HepG2 (cell line): Measurements from ENCODE around the gene CPA2. TPM values are rescaled to one million over a fixed set of nuclear protein-coding genes. Genes with fewer than 3 reads are reported as not detected.

Experiments
- ATAC-seq: fragments of 200-7000 bp; cut with Tn5 transposase; 3 replicates; pipeline ENCODE4 v1.9.1; 2020; ENCODE audit warnings: mild to moderate bottlenecking, moderate library complexity
- BruUV-seq: library from RNA; stranded (reverse); fragments of 400-500 nt; replicated peaks from 2 replicates; lab custom pipeline; 2021; lab: Mats Ljungman, UMichigan
- CTCF ChIA-PET: fragments of 300-600 bp; formaldehyde crosslinking; extraction: SDS; loops from one replicate; lab custom pipeline; 2021; ENCODE audit warnings: low total read pairs, inconsistent platforms, low intra/inter-chr PET ratio; lab: Yijun Ruan, JAX
- POLR2A ChIA-PET: fragments of 350-600 bp; sonication (Branson Sonifier 250); formaldehyde crosslinking; loops from one replicate; lab custom pipeline; 2020; ENCODE audit warnings: antibody characterized with exemption, inconsistent platforms; lab: Yijun Ruan, JAX
- DNase-seq: peaks from one replicate; pipeline ENCODE4 v3.0.0-alpha.2; 2015; ENCODE audit warnings: low spot score
- FAIRE-seq: peaks from 3 replicates; lab custom pipeline; 2011; peaks lifted over from hg19 to GRCh38; lab: Jason Lieb, UNC
- H2AFZ ChIP-seq: one replicate; pipeline ENCODE4 v1.6.1; 2011; ENCODE audit warnings: low read length, inconsistent platforms
- H3K27ac ChIP-seq: fragments of 300-600 bp; 3 replicates; pipeline ENCODE4 v1.8.0; 2011; ENCODE audit warnings: mixed run types, mild to moderate bottlenecking, mixed read lengths, low read length, inconsistent platforms; ENCODE audit not compliant: insufficient read depth; ENCODE audit errors: extremely low read length
- H3K27me3 ChIP-seq, 2 experiments: fragments of 200-600 bp in 1 of 2; 2 replicates in 1 of 2; 3 replicates in 1 of 2; pipeline versions ENCODE4 v1.6.0 to v1.8.0; 2011; ENCODE audit warnings: low read length in 2 of 2, mild to moderate bottlenecking in 2 of 2, moderate library complexity in 2 of 2, inconsistent platforms in 1 of 2; ENCODE audit not compliant: insufficient read depth in 2 of 2, control insufficient read depth in 1 of 2
- H3K36me3 ChIP-seq, 2 experiments: fragments of 200-600 bp in 1 of 2; replicated peaks in 1 of 2; 2 replicates in 1 of 2; 3 replicates in 1 of 2; pipeline versions ENCODE4 v1.5.1 to v1.8.0; 2011; ENCODE audit warnings: low read length in 2 of 2, inconsistent platforms in 1 of 2; ENCODE audit not compliant: insufficient read depth in 2 of 2, control insufficient read depth in 1 of 2
- H3K4me1 ChIP-seq: 2 replicates; pipeline ENCODE4 v1.5.1; 2012; ENCODE audit warnings: low read length, inconsistent platforms; ENCODE audit not compliant: insufficient read depth
- H3K4me2 ChIP-seq: 2 replicates; pipeline ENCODE4 v1.6.0; 2011; ENCODE audit warnings: low read depth, low read length, inconsistent platforms
- H3K4me3 ChIP-seq, 3 experiments: fragments of 200-600 bp in 1 of 3; sonication (generic), shearing (Covaris generic) in 1 of 3; replicated peaks in 1 of 3; 2 replicates each; pipeline ENCODE4 v1.5.1; 2011 to 2016; ENCODE audit warnings: low read length in 3 of 3, inconsistent platforms in 2 of 3, low read depth in 2 of 3, mild to moderate bottlenecking in 2 of 3, control low read depth in 1 of 3, mixed read lengths in 1 of 3; ENCODE audit not compliant: insufficient read depth in 1 of 3
- H3K79me2 ChIP-seq: one replicate; pipeline ENCODE4 v1.6.1; 2011; ENCODE audit warnings: low read length, inconsistent platforms; ENCODE audit not compliant: insufficient read depth
- H3K9ac ChIP-seq: 2 replicates; pipeline ENCODE4 v1.6.0; 2011; ENCODE audit warnings: mild to moderate bottlenecking, low read depth, low read length, inconsistent platforms; ENCODE audit not compliant: insufficient read depth
- H3K9me3 ChIP-seq: 2 replicates; pipeline ENCODE4 v1.5.1; 2012; ENCODE audit warnings: mild to moderate bottlenecking, low read length
- H4K20me1 ChIP-seq: 2 replicates; pipeline ENCODE4 v1.6.0; 2011; ENCODE audit warnings: inconsistent platforms, mild to moderate bottlenecking, low read length, moderate library complexity; ENCODE audit not compliant: insufficient read depth
- FOSL2 ChIP-seq: sonication (generic); formaldehyde crosslinking; IDR thresholded peaks from 2 replicates; pipeline ENCODE4 v1.4.0; 2020; ENCODE audit warnings: missing genetic modification reagents
- GABPB1 ChIP-seq: IDR thresholded peaks from 2 replicates; pipeline ENCODE4 v1.6.1; 2016; ENCODE audit warnings: mild to moderate bottlenecking, missing genetic modification reagents, moderate library complexity, missing compliant biosample characterization
- ZKSCAN1 ChIP-seq: fragments of 150-350 bp; IDR thresholded peaks from 2 replicates; pipeline ENCODE4 v1.6.1; 2014; ENCODE audit warnings: low read length
- WGBS: methylation state at CpG from one replicate; pipeline ENCODE4 v1.1.6; 2017; ENCODE audit warnings: low lambda C conversion rate; 5-methylcytosine and 5-hydroxymethylcytosine counted together
- in situ Hi-C: cut with HindIII; loops from 2 replicates; pipeline ENCODE4 v1.10.0; 2017; ENCODE audit warnings: low pct_unique_long_range_greater_than_20kb; ENCODE audit not compliant: extremely low pct_ligation_motif_present
- intact Hi-C: fragments of 100-400 bp; cut with micrococcal nuclease; formaldehyde crosslinking; loops from one replicate; pipeline ENCODE4 v1.10.0; 2022; ENCODE audit not compliant: unreplicated experiment
- polyA plus RNA-seq, 8 experiments: library from polyadenylated mRNA; depleted of rRNA in 3 of 8; stranded (reverse) in 7 of 8; unstranded in 1 of 8; fragments of >200 nt; fragmentation: Illumina TruSeq in 4 of 8; extraction: Trizol in 4 of 8; gene quantifications; 2 replicates each; pipeline versions ENCODE4 v1.2.1 to v1.2.3, GENCODE V29; 2011 to 2016; ENCODE audit warnings: low read depth in 4 of 8, missing spikeins in 1 of 8, mixed read lengths in 1 of 8; ENCODE audit not compliant: insufficient read depth in 1 of 8
- total RNA-seq, 5 experiments: library from RNA; depleted of rRNA; stranded (reverse); fragments of >200 nt; fragmentation: Illumina TruSeq; extraction: Trizol; gene quantifications; 2 replicates each; pipeline ENCODE4 v1.2.3, GENCODE V29; 2016; ENCODE audit warnings: low read depth in 1 of 5
- TF ChIP-seq, protein P1 (sequence below), 2 experiments: sonication (generic) in 1 of 2; formaldehyde crosslinking in 1 of 2; IDR thresholded peaks; 2 replicates each; pipeline versions ENCODE4 v1.6.1 to v1.9.0; 2014 to 2022; ENCODE audit warnings: antibody characterized with exemption in 1 of 2, borderline replicate concordance in 1 of 2, inconsistent platforms in 1 of 2, low read depth in 1 of 2, missing genetic modification reagents in 1 of 2
- TF ChIP-seq, protein P2 (sequence below): sonication (generic); formaldehyde crosslinking; IDR thresholded peaks from 2 replicates; pipeline ENCODE4; 2020; ENCODE audit warnings: missing genetic modification reagents, mild to moderate bottlenecking, borderline replicate concordance
- TF ChIP-seq, protein P3 (sequence below): sonication (generic); formaldehyde crosslinking; IDR thresholded peaks from 2 replicates; pipeline ENCODE4 v1.8.1; 2023; ENCODE audit warnings: missing genetic modification reagents, mild to moderate bottlenecking, borderline replicate concordance
- TF ChIP-seq, protein P4 (sequence below): sonication (generic); formaldehyde crosslinking; IDR thresholded peaks from 2 replicates; pipeline ENCODE4 v1.5.0; 2020; ENCODE audit warnings: mild to moderate bottlenecking, missing genetic modification reagents, moderate library complexity
- TF ChIP-seq, protein P5 (sequence below): sonication (generic); formaldehyde crosslinking; conservative IDR thresholded peaks from 2 replicates; pipeline ENCODE4 v1.8.1; 2023; ENCODE audit warnings: missing genetic modification reagents

Gene CPA2
- total and polyA plus RNA-seq, 2 of the 13 experiments (the other 11 are each of a cell fraction or from before 2014, with no cell fraction given), result not detected

DNA sequence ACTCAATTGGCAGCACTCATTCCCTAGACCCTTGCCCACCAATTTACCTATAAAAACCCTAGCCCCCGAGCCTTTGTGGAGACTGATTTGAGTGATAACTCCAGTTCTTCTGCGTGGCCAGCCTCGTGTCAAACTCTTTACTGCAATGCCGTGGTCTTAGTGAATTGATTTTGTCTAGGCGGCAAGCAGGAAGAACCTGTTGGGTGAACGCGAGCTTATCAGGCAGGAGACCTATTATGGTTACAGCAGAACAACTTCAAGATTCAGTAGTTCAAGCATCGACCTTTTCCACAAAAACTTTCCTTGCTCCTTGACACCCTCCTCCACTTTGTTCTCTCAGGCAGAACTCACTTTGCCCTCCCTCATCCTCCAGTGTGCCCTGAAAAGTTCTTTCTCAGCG is 46.8 kb upstream of the CPA2 start:
- no peaks in the 10 kb centered on the region for H4K20me1 ChIP-seq
- intact Hi-C loops, result no loop called here
- FAIRE-seq (no peak), ATAC-seq (no peak), DNase-seq (no peak)
- H3K79me2 ChIP-seq, result no peaks in the 10 kb centered on the region
- no peak overlapping the region for H3K27ac ChIP-seq
- ChIA-PET POLR2A (no interaction called here), CTCF (no interaction called here)
- no peaks in the 10 kb centered on the region for H3K27me3 ChIP-seq
- no TSS peak for BruUV-seq
- H3K4me2 ChIP-seq, result no peak overlapping the region
- in situ Hi-C loops, result no loop called here
- no peaks in the 10 kb centered on the region for H3K36me3 ChIP-seq
- WGBS, result 70% methylated on average over 9 of the region's 9 CpGs
- H3K9me3 ChIP-seq, result no peaks in the 10 kb centered on the region
- peaks cover 24% of the 10 kb centered on the region for H3K4me1 ChIP-seq
- H2AFZ ChIP-seq, result no peak overlapping the region
- no peak overlapping the region for H3K9ac ChIP-seq
- no peak overlapping the region for H3K4me3 ChIP-seq
- TF ChIP-seq, protein P1, sequence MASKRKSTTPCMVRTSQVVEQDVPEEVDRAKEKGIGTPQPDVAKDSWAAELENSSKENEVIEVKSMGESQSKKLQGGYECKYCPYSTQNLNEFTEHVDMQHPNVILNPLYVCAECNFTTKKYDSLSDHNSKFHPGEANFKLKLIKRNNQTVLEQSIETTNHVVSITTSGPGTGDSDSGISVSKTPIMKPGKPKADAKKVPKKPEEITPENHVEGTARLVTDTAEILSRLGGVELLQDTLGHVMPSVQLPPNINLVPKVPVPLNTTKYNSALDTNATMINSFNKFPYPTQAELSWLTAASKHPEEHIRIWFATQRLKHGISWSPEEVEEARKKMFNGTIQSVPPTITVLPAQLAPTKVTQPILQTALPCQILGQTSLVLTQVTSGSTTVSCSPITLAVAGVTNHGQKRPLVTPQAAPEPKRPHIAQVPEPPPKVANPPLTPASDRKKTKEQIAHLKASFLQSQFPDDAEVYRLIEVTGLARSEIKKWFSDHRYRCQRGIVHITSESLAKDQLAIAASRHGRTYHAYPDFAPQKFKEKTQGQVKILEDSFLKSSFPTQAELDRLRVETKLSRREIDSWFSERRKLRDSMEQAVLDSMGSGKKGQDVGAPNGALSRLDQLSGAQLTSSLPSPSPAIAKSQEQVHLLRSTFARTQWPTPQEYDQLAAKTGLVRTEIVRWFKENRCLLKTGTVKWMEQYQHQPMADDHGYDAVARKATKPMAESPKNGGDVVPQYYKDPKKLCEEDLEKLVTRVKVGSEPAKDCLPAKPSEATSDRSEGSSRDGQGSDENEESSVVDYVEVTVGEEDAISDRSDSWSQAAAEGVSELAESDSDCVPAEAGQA (IDR thresholded peaks at IDR 0.05; ENCODE audit: low read depth), result no peak
- TF ChIP-seq, protein P1 (CRISPR knock-in tag; IDR thresholded peaks at IDR 0.05; ENCODE audit: borderline replicate concordance), result no peak
- no peak for TF ChIP-seq FOSL2 (CRISPR knock-in tag)
- TF ChIP-seq, protein P2, sequence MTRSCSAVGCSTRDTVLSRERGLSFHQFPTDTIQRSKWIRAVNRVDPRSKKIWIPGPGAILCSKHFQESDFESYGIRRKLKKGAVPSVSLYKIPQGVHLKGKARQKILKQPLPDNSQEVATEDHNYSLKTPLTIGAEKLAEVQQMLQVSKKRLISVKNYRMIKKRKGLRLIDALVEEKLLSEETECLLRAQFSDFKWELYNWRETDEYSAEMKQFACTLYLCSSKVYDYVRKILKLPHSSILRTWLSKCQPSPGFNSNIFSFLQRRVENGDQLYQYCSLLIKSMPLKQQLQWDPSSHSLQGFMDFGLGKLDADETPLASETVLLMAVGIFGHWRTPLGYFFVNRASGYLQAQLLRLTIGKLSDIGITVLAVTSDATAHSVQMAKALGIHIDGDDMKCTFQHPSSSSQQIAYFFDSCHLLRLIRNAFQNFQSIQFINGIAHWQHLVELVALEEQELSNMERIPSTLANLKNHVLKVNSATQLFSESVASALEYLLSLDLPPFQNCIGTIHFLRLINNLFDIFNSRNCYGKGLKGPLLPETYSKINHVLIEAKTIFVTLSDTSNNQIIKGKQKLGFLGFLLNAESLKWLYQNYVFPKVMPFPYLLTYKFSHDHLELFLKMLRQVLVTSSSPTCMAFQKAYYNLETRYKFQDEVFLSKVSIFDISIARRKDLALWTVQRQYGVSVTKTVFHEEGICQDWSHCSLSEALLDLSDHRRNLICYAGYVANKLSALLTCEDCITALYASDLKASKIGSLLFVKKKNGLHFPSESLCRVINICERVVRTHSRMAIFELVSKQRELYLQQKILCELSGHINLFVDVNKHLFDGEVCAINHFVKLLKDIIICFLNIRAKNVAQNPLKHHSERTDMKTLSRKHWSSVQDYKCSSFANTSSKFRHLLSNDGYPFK (CRISPR knock-in tag), result no peak
- TF ChIP-seq, protein P3, sequence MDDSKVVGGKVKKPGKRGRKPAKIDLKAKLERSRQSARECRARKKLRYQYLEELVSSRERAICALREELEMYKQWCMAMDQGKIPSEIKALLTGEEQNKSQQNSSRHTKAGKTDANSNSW (CRISPR knock-in tag), result no peak
- TF ChIP-seq ZKSCAN1, result no peak
- no peak for TF ChIP-seq GABPB1 (CRISPR knock-in tag)
- TF ChIP-seq, protein P4, sequence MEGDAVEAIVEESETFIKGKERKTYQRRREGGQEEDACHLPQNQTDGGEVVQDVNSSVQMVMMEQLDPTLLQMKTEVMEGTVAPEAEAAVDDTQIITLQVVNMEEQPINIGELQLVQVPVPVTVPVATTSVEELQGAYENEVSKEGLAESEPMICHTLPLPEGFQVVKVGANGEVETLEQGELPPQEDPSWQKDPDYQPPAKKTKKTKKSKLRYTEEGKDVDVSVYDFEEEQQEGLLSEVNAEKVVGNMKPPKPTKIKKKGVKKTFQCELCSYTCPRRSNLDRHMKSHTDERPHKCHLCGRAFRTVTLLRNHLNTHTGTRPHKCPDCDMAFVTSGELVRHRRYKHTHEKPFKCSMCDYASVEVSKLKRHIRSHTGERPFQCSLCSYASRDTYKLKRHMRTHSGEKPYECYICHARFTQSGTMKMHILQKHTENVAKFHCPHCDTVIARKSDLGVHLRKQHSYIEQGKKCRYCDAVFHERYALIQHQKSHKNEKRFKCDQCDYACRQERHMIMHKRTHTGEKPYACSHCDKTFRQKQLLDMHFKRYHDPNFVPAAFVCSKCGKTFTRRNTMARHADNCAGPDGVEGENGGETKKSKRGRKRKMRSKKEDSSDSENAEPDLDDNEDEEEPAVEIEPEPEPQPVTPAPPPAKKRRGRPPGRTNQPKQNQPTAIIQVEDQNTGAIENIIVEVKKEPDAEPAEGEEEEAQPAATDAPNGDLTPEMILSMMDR, result no peak
- TF ChIP-seq, protein P5, sequence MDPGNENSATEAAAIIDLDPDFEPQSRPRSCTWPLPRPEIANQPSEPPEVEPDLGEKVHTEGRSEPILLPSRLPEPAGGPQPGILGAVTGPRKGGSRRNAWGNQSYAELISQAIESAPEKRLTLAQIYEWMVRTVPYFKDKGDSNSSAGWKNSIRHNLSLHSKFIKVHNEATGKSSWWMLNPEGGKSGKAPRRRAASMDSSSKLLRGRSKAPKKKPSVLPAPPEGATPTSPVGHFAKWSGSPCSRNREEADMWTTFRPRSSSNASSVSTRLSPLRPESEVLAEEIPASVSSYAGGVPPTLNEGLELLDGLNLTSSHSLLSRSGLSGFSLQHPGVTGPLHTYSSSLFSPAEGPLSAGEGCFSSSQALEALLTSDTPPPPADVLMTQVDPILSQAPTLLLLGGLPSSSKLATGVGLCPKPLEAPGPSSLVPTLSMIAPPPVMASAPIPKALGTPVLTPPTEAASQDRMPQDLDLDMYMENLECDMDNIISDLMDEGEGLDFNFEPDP (CRISPR knock-in tag), result no peak
